Activated CD8-positive, alpha-beta memory T cell treated with anti-CD3 and anti-CD28 coated beads, Interleukin-2, amount 50 U/mL, for 24 hours (primary cell): ENCODE results near the gene FANCL.
"Not testable (repeated sequence)": the region's sequence is repeated elsewhere in the genome, so short reads cannot be mapped to it uniquely, and the experiment has no call there.

Experiments used
- DNase-seq: peaks from one replicate; pipeline ENCODE4 v3.0.0-alpha.2; 2020; ENCODE audit errors: extremely low read depth

The FANCL gene

DNA sequence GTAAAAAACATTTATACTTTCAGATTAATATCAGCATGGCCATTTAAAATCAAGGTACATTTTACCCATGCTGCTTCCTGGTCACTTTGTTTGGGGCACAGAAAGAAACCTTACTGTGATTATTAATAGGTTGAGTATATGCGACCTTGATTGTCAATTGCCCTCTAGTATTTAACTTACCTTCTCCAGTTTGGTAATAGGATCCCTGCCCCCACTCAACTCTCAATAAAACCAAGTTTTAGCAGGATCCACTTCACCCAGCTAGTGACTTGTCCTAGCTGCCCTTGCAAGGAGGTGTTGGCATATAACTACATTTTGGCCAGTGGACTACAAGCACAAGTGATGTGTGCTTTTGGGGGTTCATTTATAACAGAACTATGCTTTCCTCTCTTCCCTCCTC is 34.3 kb downstream of the FANCL start:
- DNase-seq = no peak

DNA sequence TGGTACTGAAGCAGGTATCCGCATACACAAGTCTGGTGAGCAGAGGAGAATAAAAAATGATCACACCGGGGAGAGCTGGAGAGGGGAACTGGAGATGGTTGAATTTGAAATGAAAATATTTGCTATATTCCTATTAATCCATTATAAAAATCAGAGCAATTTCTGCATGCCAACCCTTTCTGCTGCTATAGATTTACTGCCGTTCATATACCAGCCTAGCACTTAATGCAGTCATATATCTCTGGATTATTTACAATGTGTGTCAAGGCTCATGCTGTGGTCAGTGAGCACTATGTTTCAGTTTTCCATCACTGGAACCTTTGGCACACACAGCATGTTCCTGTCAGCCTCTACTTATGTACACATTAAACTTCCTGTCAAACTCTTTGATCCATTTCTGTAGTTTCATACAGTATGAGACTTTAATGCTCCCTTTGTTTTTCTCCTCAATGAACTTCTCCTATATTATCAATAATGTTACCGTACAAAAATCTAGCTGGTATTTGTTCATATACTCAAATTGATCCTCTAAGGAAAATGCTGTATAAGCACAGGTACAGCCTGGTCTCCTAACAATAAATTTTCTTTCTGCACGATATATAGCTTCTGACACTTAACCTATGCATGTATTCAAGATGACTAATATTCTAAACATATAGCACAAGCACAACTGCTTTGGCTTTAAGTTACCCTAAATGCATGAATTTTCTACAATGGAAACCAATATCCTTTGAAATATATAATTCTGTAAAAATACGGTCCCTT is 36.7 kb downstream of the FANCL start:
- no peak for DNase-seq

DNA sequence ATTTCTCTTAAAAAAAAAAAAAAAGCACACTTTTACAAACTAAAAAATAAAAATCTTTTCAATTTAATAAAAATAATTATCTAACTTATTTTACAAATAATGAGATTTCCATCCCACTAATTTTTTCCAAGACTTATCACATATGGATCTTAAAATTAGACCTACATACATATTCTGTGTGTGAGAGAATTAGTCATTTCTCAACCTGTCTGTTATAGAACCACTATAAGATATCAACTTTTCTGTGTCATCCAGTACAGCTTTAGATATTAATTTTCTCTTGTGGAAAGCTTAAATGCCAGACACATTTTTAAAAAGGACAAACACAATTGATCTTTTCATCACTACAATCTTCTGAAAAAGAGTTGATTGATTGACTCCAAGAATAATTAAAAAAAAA is 38.1 kb downstream of the FANCL start:
- no peak for DNase-seq

DNA sequence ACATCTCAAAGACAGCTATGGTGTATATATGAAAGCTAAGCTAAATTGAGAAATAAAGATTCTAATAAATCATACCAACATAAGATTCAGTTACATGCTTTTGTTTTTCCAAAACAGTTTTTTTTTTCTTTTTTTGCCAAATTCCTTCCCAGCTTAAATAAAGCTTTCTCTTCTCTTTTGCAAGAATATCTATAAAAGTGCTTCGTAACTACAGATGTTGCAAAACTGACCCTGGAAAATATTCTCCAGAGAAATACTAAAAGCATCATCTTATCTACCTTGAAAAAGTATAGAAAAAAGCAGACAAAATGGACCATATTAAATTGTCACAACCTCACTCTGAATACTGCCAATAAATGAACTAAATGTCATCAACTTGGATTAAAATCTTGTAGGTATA is 38.7 kb downstream of the FANCL start:
- no peak for DNase-seq

DNA sequence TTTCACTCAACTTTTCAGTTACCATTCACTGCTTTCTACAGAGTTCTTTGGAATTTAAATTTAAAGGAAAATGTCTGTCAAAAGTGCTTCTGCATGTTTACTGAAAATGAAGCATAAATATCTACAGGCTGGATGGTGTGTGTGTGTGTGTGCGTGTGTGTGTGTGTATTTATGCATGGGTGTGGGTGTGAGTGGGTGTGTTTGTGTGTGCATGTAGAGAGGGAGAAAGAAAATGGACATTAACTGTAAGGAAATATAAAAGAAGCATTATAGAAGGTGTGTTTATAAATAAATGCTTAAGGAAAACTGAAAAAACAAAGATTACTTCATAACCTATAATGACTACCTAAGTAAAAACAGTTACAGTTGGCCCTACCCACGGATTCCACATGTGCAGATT is 43.2 kb downstream of the FANCL start:
- DNase-seq = no peak

DNA sequence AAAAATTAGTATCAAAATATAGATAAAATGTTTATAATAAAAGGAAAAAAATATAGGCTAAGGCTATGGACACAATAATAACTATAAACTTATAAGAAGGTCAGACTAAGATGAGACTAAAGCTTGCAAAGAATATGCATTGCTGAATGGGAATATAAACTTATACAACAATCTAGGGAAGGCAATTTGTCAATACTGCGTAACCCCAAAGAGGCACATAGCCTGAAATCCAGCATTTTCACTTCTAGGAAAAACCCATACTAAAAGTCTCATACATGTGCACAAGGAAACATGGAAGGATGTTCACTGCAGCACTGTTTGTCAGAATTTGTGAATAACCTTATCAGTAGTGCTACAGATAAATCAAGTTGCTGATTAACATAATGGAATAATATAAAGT is 45.5 kb downstream of the FANCL start:
- no peak for DNase-seq

DNA sequence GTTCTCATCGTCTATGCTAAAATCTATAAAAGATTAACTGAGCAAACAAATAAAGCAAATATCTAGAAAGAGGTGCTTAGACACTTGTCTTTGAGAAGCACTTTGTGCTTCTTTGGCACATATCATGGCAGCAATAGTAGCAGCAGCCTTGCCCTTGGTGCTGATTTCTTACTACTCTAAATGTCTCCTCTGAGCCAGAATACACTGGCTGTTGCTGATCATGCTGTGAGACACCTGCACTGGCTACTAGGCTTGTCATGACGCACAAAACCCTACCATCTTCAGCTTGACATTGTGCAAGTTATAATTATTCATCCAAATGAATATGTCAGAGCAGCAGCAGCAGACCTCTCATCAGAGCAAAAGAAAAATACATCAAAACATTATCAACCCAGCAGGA is 46.7 kb downstream of the FANCL start:
- no peak for DNase-seq

DNA sequence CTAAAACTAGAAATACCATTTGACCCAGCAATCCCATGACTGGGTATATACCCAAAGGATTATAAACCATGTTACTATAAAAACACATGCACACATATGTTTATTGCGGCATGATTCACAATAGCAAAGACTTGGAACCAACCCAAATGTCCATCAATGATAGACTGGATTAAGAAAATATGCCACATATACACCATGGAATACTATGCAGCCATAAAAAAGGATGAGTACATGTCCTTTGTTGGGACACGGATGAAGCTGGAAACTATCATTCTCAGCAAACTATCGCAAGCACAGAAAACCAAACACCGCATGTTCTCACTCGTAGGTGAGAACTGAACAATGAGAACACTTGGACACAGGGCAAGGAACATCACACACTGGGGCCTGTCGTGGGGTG is 54.1 kb downstream of the FANCL start:
- DNase-seq = not testable (repeated sequence)

DNA sequence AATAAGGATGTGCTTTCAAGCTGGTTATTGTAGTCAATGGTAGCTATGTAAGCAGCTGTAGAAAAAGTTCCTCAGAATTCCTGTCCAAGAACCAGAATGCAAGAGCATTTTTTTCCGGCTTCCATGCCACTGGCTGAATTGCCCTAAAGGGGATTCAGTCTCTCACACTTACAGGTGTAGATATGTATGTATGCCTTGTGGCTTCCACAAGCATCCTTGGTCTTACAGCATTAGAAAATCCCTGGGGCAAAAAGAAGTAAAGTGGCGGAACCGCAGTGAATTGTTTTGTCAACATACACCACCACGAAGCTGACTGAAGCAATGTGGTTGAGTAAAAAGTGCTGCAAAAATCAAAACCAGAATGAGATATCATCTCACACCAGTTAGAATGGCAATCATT is 54.6 kb downstream of the FANCL start:
- DNase-seq = no peak

DNA sequence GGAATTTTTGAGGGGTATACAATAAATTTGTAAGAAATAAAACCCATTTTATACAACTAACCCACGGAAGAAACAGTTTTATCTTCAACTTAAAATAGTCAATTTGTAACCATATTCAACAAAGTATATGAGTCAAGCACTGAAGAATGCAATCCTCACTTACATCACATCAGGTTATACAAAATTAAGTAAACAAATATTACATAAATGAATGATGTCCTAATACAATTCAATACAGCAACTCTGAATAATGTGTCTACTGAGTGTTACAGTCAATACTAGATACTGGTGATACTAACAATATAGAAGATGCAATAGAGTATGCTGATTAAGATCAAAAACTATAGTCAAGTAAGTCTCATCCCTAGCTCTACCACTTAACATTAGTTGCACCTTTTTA is 58.6 kb downstream of the FANCL start:
- DNase-seq = no peak

DNA sequence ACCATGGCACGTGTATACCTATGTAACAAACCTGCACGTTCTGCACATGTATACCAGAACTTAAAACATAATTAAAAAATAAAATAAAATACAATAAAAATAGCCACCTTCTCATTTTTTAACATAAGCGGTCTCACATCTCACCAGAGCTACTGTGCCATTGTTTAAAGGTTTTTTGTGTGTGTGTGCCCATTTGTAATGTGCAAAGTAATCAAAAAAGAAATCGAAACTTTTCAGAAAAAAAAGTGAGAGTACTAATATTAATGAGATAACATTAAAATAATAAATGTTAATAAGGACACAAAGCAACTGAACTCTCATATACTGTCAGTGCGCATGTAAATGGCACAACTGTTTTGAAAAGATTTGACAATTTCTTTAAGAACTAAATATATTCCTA is 60.5 kb downstream of the FANCL start:
- DNase-seq = no peak

DNA sequence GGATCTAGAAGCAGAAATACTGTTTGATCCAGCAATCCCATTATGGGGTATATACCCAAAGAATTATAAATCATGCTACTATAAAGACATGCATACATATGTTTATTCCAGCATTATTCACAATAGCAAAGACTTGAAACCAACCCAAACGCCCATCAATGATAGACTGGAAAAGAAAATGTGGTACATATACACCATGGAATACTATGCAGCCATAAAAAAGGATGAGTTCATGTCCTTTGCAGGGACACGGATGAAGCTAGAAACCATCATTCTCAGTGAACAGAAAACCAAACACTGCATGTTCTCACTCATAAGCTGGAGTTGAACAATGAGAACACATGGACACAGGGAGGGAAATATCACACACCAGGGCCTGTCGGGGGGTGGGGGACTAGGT is 61.0 kb downstream of the FANCL start:
- DNase-seq = not testable (repeated sequence)

DNA sequence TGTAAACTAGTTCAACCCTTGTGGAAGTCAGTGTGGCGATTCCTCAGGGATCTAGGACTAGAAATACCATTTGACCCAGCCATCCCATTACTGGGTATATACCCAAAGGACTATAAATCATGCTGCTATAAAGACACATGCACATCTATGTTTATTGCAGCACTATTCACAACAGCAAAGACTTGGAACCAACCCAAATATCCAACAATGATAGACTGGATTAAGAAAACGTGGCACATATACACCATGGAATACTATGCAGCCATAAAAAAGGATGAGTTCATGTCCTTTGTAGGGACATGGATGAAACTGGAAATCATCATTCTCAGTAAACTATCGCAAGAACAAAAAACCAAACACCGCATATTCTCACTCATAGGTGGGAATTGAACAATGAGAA is 63.9 kb downstream of the FANCL start:
- DNase-seq = not testable (repeated sequence)

DNA sequence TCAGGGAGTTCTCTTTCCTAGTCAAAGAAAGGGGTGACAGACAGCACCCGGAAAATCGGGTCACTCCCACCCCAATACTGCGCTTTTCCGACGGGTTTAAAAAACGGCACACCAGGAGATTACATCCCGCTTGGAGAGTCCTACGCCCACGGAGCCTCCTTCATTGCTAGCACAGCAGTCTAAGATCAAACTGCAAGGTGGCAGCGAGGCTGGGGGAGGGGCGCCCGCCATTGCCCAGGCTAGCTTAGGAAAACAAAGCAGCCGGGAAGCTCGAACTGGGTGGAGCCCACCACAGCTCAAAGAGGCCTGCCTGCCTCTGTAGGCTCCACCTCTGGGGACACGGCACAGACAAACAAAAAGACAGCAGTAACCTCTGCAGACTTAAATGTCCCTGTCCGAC is 69.3 kb downstream of the FANCL start:
- DNase-seq = not testable (repeated sequence)

DNA sequence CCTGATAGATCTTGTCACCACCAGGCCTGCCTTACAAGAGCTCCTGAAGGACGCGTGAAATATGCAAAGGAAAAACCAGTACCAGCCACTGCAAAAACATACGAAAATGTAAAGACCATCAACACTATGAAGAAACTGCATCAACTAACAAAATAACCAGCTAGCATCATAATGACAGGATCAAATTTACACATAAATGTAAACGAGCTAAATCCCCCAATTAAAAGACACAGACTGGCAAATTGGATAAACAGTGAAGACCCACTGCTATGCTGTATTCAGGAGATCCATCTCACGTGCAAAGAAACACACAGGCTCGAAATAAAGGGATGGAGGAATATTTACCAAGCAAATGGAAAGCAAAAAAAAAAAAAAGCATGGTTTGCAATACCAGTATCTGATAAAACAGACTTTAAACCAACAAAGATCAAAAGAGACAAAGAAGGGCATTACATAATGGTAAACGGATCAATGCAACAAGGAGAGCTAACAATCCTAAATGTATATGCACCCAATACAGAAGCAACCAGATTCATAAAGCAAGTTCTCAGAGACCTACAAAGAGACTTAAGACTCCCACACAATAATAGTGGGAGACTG is 70.7 kb downstream of the FANCL start:
- not testable (repeated sequence) for DNase-seq

DNA sequence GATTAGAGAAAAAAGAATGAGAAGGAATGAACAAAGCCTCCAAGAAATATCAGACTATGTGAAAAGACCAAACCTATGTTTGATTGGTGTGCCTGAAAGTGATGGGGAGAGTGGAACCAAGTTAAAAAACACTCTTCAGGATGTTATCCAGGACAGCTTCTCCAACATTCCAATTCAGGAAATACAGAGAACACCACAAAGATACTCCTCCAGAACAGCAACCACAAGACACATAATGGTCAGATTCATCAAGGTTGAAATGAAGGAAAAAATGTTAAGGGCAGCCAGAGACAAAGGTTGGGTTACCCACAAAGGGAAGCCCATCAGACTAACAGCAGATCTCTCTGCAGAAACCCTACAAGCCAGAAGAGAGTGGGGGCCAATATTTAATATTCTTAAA is 71.3 kb downstream of the FANCL start:
- DNase-seq = not testable (repeated sequence)

DNA sequence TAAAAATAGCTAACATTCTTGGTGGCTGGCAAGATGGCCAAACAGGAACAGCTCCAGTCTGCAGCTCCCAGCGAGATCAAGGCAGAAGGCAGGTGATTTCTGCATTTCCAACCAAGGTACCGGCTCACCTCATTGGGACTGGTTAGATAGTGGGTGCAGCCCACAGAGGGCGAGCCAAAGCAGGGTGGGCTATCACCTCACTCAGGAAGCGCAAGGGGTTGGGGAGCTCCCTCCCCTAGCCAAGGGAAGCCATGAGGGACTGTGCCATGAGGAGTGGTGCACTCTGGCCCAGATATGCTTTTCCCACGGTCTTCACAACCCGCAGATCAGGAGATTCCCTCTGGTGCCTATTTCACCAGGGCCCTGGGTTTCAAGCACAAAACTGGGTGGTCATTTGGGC is 73.0 kb downstream of the FANCL start:
- DNase-seq = not testable (repeated sequence)

DNA sequence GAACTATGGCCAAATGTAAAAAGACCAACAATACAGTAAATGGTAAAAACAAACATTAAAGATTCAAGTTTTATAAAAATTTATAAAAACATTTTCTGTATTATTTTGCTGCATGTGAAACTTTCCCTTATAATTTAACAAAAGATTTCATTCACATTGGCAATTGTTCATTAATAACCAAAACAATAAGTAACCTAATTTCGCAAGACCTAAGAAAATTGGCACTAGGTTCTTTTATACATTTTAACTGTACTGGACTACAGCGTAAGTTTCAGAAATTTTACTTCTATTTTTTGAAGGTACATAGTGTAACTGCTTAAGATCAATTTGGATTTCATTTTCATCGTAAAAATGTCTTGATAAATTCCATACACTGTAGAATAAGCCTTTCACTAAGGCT is 77.2 kb downstream of the FANCL start:
- no peak for DNase-seq

DNA sequence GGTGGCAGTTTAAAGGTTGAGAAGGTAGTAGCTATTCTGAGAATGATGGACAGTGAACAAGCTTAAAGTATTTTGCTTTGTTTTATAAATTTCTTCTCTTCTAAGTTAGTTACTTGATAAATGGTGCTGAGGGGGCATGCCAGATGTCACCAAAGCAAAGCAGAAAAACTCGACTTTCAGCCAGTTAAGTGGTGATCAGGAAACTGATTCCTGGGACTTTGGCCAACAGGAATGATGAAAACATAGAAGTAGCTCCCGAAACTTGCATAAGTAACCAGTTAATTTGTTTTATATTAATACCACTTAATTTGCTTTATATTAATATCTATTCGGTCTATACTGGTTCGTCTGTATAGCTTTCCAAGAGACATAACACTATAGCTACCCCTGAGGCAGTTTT is 82.6 kb downstream of the FANCL start:
- DNase-seq = no peak

DNA sequence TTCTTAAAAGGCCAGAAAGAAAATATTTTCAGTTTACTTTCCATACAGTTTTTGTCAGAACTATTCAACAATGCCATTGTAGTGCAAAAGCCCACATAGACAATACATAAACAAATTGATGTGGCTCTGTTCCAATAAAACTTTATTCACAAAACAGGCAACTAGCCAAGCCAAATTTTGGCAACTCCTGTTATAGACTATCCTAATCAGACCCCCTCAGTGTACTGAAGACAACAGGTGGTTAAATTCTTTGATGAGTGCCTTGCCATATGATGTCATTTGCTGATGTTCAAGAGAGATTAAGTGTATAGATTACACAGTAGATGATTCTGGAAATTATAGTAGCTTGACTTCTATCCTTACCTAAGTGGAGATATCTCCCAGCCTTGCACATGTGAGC is 83.4 kb downstream of the FANCL start:
- DNase-seq = no peak

DNA sequence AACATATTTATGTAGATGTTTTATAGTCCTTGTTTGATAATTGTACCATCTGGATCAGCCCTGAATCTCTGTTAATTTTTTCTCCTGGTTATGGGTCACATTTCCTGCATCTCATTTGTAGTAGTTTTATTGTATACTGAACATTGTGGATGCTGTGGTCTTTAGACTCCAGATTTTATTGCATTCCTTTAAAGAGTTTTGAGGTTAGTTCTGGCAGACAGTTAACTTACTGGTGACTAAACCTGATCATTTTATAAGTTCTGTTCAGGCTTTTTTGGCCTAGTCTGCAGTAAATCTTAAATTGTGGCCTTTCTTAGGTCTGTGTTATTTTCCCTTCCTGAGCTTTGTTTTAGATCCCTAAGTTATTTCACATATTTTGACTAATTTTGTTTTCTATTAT is 84.3 kb downstream of the FANCL start:
- no peak for DNase-seq

DNA sequence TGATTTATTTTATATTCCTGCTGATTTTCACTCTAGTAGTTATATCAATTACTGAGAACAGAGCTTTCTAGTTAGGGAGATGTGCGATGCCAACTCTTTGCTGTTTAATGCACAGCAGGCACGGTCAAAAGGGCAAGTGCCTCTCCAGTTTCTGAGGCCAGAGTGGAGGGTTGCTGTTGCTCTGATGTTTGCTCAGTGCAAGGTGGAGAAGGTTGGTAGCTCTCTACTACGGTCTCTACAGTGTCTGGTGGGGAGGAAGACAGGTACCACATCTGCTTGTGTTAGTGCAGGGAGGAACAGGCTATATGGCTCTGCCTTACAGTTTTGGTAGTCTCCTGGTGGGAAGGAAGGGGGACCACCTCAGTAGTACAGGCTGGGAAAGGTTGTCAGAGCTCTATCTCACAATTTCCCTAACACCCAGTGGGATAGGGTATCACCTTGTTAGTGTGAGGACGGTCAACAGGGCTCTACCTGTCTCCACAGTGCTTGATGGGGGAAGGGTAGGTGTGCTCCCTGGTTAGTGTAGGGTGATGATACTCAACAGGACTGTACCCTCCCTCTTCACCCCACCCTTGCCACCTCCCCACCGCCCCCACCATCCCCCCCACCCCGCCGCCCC is 85.9 kb downstream of the FANCL start:
- no peak for DNase-seq

DNA sequence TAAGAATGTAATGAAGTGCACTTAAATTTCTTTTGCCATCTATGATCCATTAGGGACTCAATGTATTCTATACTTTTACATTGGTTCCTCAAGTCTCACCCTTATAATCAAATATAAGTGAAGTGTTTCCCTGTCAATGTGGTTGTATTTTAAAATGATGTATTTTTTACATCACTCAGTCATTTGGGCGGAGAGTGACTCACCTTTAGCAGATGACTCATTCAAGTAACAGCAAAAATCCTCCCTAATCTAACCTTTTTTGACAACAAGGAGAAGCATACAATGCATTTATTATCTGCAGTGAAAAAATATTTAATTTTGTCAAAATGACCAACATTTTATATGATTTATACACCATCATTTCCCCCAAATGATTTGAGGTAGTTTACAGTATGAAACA is 94.4 kb downstream of the FANCL start:
- DNase-seq = no peak
